Stimulated activated CD4-positive, alpha-beta T cell treated with anti-CD3 and anti-CD28 coated beads, Interleukin-15, amount 100 ng/mL, for 24 hours (primary cell): ENCODE data around the gene SMIM14.
"Not testable (repeated sequence)": the region's sequence is repeated elsewhere in the genome, so short reads cannot be mapped to it uniquely, and the experiment has no call there.

ENCODE experiments used
- DNase-seq: peaks from one replicate; pipeline ENCODE4 v3.0.0-alpha.2; 2020

SMIM14 gene

GRCh38 chr4:39528061-39528465, 110.6 kb downstream of the SMIM14 start:
- no peak for DNase-seq

DNA sequence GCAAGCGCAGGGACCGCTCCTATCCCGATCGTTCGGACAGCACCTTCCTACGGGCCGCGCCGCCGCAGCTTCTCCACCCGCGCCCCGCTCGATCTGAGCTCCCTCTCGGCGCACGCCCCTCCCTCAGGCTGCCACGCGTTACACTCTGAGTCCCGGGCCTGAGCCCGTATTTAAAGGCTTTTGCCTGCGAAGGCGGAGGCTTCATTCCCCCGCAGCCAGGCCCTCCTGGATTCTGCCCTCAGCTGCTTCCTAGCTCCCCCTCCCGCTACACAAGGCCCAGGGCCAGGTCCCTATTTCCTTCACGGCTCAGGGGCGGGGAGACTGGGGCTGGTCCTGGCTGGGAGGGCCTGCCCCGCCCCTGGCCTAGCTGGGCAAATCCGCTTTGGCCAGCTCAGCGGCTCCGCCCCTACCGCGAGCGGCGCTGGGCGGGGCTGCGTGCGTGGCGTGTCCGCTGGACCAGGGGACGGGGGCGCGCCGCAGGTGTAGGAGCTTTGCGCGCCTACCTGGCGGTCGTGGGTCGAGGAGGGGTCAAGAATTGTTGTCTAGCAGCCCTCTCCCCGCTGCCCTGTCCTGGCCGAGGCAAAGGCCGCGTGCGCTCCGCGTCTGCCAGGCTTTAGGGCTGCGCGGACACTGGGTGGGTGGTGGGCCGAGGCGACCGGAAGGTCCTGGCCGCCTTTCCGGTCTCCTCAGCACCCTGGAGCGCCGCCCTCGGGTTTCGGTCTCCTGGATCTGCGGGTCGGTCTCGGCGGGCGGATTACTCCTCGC, 111.2 kb downstream of the SMIM14 start, which contains the start of gene UGDH:
TSS of gene UGDH (minus strand) at position 144 of the 765 bp plus-strand sequence. CDS start 5,927 bp downstream, outside the sequence.
- peak; percentile 96 for DNase-seq

DNA sequence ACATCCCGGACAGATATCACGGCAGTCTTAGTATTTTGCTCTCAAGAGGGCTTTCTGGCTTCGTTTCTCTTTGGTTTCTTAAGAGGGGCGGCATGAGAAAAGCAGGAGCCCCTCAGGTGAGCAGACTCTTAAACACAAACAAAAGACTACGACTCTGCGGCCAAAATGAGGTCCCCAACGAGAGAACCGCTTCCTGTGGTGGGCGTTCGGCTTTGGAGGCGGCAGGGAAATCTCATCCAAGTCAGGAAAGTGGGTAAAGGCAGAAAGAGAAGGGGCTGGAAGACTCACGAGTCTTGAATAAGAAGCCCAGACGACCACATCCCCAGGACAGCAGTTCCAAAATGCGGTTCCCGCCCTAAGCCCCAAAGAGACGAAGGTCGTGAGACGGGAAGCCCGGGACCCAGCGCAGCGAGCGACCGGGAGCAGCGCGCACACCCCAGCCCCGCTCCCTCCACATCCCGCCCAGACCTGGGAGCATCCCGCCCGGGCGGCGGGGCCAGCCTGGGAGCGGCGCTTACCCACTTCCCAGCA, 111.8 kb downstream of the SMIM14 start:
- DNase-seq = peak; percentile 63

GRCh38 chr4:39525822-39526690, 112.6 kb downstream of the SMIM14 start:
- DNase-seq = no peak

DNA sequence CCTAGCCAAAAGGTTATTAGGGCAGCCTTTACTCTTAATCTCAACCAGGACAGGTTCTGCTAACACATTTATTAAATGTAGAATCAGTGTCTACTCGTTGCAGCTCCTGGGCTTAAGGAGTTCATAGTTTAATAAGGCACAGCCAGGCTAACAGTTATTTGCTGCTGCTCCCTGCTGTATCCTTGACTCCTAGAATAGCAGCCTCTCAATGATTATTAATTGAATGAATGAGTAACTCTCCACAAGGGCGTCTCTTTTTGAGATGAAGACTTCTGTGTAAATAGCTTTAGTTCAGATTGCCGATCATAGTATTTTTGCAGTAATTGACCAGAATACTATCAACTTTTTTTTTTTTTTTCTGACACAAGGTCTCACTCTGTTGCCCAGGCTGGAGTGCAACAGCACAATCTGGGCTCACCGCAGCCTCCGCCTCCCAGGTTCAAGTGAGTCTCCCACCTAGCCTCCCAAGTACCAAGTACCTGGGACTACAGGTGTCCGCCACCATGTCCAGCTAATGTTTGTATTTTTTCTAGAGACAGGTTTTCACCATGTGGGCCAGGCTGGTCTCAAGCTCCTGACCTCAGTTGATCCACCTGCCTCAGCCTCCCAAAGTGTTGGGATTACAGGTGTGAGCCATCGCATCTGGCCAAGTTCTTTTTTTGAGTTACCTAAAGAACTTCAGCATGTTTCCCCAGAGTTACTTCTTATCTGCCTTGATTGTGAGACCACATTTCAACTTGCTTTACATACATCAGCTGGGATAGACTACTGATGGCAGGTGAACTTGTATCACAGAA, 114.3 kb downstream of the SMIM14 start:
- DNase-seq = no peak

- no peak for DNase-seq
Measured at GRCh38 chr4:39522068-39522467, 116.6 kb downstream of the SMIM14 start.

DNA sequence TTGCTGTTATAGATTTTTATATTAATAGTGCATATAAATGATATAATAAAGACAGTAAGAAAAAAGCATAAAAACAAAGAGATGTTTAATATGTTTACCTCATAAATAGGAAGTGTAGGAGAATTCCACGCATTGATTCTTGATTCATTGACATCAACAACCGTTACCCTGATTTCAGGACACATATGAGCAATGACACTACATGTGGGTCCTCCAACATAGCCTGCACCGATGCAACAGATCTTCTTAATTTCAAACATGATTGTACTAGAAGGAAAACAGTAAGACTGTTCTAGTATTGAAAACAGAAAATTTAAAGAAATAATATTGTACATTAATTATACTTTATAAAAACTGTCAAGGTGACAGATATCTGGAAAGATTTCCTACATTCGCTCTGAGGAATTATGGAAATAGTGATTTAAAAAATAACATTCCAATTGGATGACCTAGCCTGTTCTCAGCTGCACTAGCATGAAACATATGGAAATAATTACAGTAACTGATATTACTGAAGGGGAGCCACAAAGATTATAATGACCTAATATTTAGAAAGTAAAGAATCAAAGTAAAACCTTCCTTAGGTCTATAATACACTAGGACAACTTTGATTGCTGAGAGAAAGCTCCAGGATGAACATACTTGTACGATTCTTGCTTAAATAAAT, 117.3 kb downstream of the SMIM14 start:
- no peak for DNase-seq

DNA sequence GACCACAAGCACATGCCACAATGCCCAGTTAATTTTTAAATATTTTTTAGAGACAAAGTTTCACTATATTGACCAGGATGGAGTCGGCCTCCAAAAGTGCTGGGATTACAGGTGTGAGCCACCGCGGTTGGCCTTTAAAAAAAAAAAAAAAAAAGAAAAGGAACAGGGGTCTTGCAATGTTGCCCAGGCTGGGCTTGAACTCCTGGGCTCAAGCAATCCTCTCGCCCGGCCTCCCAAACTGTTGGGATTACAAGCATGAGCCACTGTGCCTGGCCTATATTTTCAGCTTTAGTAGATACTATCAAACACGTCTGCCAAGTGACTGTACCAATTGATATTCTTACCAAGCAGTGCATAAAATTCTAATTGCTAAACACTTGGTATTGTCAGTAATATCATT, 120.2 kb downstream of the SMIM14 start:
- no peak for DNase-seq

DNA sequence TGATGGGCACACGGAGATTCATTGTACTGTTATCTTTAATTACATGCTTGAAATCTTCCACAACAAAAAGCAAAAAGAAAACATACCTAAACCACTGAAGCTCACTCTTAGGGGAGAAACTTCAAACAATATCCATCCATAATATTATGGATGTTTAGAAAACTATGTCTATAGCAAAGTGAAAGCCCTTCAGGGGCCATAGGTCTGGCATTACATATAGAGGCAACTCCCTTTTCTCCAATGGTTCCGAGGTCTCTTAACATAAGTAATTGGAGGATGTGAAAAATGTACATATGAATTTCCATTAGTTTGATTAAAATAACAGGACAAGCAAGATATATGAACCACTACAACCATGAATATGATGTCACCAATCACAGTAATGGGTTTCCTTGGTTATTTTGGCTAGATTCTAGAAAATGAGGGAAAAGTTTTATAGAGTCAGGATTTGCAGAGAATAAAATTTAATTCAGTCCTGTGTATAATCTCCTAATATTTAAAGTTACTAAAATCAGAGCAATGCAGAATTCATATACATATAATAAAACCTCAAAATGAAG, 122.2 kb downstream of the SMIM14 start:
- no peak for DNase-seq

DNA sequence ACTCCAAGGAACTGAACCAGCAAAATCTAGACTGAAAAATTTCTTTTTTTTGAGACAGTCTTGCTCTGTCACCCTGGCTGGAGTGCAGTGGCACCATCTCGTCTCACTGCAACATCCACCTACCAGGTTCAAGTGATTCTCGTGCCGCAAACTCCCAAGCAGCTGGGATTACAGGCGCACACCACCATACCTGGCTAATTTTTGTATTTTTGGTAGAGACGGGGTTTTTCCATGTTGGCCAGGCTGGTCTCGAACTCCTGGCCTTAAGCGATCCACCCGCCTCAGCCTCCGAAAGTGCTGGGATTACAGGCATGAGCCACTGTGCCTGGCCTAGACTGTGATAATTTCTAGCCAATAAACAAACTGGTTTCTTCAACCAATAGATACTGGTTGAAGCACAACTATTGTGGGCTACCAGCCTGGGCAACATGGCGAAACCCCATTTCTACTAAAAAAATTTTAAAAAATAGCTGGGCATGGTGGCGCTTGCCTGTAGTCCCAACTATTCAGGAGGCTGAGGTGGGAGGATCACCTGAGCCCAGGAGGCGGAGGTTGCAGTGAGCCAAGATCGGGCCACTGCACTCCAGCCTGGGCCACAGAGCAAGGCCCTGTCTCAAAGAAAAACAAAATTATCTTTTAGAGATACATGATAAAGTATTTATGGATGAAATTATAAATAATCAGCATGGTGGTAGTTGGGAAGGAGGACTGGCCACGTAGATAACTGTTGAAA, 122.8 kb downstream of the SMIM14 start:
- DNase-seq = not testable (repeated sequence)

DNA sequence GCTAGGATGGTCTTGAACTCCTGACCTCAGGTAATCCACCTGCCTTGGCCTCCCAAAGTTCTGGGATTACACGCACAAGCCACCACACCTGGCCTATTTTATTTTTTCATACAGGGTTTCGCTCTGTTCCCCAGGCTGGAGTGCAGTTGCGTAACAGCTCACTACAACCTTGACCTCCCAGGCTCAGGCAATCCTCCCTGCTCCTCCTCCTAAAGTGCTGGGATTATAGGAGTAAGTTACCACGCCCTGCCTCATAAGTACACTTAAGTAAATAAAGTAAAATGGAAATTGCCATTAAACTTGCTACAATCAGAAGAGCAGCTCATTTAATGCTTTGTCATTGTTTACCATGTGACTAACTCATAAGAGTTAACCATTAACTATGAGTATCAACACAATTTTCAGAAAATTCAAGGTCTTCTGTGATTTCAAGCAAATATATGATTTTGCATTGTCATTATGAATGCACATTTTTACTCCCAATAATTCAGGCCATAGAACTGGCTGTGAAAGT, 123.7 kb downstream of the SMIM14 start:
- DNase-seq = no peak

GRCh38 chr4:39514266-39514665, 124.4 kb downstream of the SMIM14 start:
- not testable (repeated sequence) for DNase-seq

DNA sequence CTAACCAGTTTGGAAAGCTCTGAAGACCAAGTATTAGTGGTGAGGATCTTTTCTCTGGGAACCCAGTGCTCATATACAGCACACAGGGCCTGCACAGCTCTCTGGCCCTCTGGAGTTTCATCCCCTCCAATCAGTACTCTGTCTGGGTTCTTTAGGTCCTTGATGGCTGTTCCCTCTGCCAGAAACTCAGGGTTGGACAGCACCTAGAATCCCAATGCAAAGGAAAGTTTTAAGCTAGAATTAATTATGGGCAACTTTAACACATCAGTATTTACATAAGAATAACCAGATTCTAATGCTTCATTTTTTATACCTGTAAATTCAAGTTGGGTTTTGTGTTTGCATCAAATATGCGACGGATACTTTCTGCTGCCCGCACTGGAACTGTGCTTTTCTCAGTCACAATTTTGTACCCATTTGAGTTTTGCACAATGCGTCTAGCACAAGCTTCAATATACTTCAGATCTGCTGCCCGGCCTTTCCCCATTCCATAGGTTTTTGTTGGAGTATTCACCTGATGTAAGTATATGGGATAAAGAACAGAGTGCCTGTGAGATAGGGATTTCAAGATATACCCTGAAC, 128.2 kb downstream of the SMIM14 start:
- no peak for DNase-seq

GRCh38 chr4:39505581-39505980, 133.1 kb downstream of the SMIM14 start:
- DNase-seq = no peak

DNA sequence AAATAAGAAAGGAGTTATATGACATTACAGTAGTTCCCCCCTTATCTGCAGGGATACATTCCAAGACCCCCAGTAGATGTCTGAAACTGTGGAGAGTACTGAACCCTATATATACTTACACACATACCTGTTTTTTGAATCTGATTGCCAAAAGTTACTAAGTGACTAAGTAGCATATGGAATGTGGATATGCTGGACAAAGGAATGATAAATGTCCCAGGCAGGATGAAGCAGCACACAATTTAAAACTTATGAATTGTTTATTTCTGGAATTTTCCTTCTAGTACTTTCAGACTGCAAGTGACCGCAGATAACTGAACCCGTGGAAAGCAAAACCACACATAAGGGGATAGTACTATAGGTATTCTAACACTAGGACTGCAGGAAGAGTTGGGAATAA, 134.1 kb downstream of the SMIM14 start:
- no peak for DNase-seq

- DNase-seq = not testable (repeated sequence)
Measured at GRCh38 chr4:39502664-39503035, 136.0 kb downstream of the SMIM14 start.

- no peak for DNase-seq
Measured at GRCh38 chr4:39502019-39502663, 136.5 kb downstream of the SMIM14 start.

DNA sequence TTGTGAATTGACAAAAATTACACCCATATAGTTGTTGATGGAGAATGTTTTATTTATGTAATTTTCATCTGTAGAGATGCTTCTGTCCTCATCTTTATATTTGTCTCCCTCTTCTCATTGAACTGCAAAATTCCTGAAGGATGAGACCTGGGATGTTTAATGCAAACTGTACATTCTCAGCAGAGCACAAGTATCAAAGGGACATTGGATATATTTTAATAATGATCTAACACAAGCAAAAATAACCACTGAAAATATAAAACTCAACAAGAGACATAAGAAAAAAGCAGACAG, 140.0 kb downstream of the SMIM14 start:
- no peak for DNase-seq

- DNase-seq = no peak
Measured at GRCh38 chr4:39497909-39498726, 140.5 kb downstream of the SMIM14 start.
